Mammary epithelial cell (primary cell): ENCODE data around the gene CSTPP1.

Experiments used
- EZH2 ChIP-seq: IDR thresholded peaks from 2 replicates; pipeline ENCODE4 v1.6.1; 2012; ENCODE audit warnings: low read length, inconsistent platforms, borderline replicate concordance
- TF ChIP-seq, protein P1 (sequence below), 2 donors: IDR thresholded peaks in 1 of 2; conservative IDR thresholded peaks in 1 of 2; 2 replicates each; pipeline ENCODE4 v1.5.1; 2011 to 2012; ENCODE audit warnings: inconsistent platforms in 2 of 2, low read length in 2 of 2, mild to moderate bottlenecking in 2 of 2, control low read depth in 1 of 2, low read depth in 1 of 2; ENCODE audit not compliant: insufficient read depth in 1 of 2; ENCODE audit errors: extremely low read depth in 1 of 2

DNA sequence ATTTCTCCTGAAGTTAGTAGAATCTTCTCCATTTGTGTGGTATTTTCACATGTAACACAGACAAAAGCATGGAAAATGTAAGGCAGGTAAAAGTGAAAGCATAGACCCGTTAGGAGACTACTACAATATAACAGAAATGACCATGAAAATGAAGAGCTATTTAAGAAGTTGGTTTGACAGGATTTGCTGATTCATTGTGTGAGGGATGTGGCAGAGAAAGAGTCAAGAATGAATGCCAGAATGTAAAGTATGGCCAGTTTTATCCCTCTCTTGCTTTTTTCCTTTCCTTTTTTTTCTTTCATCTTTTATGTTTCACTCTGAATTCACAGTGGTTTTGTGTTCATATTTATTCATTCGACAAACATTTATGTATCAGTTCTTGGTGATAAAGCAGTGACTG, 124.2 kb downstream of the CSTPP1 start:
- TF ChIP-seq, protein P1, sequence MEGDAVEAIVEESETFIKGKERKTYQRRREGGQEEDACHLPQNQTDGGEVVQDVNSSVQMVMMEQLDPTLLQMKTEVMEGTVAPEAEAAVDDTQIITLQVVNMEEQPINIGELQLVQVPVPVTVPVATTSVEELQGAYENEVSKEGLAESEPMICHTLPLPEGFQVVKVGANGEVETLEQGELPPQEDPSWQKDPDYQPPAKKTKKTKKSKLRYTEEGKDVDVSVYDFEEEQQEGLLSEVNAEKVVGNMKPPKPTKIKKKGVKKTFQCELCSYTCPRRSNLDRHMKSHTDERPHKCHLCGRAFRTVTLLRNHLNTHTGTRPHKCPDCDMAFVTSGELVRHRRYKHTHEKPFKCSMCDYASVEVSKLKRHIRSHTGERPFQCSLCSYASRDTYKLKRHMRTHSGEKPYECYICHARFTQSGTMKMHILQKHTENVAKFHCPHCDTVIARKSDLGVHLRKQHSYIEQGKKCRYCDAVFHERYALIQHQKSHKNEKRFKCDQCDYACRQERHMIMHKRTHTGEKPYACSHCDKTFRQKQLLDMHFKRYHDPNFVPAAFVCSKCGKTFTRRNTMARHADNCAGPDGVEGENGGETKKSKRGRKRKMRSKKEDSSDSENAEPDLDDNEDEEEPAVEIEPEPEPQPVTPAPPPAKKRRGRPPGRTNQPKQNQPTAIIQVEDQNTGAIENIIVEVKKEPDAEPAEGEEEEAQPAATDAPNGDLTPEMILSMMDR (conservative IDR thresholded peaks at IDR 0.05 in 1 of 2, IDR thresholded peaks at IDR 0.05 in 1 of 2; ENCODE audit: extremely low read depth in 1 of 2, insufficient read depth in 1 of 2, low read depth in 1 of 2, low read length in 2 of 2), result no peak
- no peak for TF ChIP-seq EZH2
